A549 treated with AZD9567 at 1 μM for 4 hours (cell line): Measurements from ENCODE around the gene LIN7B. TPM values are rescaled to one million over a fixed set of nuclear protein-coding genes. Genes with fewer than 3 reads are reported as not detected.

Source experiments
- total RNA-seq: library from RNA; stranded (reverse); fragments of 200-300 nt; extraction: Qiagen RNA extraction; gene quantifications from 5 replicates; pipeline ENCODE4 v1.2.3, GENCODE V29; 2022; ENCODE audit not compliant: insufficient read depth

The LIN7B gene
- 5.5 to 9.1 TPM (median 6.9 TPM) in 5 replicates for total RNA-seq

GRCh38 chr19:49113762-49114629, at the start of gene LIN7B:
TSS of gene LIN7B (plus strand) at chr19:49114370. CDS start at chr19:49114405, 35 bp downstream.

GRCh38 chr19:49064768-49065611, 49.2 kb upstream of the LIN7B start, which contains the start of gene NTF4:
TSS of gene NTF4 (minus strand) at chr19:49064818. CDS start at chr19:49061997, 2,821 bp downstream.

GRCh38 chr19:49085020-49085867, 28.9 kb upstream of the LIN7B start, which contains the start of gene SNRNP70:
TSS of gene SNRNP70 (plus strand) at chr19:49085451. CDS start at chr19:49086415, 964 bp downstream.

GRCh38 chr19:49118565-49119410, 4.6 kb downstream of the LIN7B start, which contains the start of gene C19orf73:
TSS of gene C19orf73 (minus strand) at chr19:49119143. CDS start at chr19:49119022, 121 bp downstream.

GRCh38 chr19:49119411-49120324, 5.5 kb downstream of the LIN7B start, which contains the start of gene PPFIA3:
TSS of gene PPFIA3 (plus strand) at chr19:49119544. CDS start at chr19:49127874, 8,330 bp downstream.

GRCh38 chr19:49155005-49155819, 41.0 kb downstream of the LIN7B start, which contains the start of gene HRC:
TSS of gene HRC (minus strand) at chr19:49155396. CDS start at chr19:49155237, 159 bp downstream.

GRCh38 chr19:49157445-49158224, 43.5 kb downstream of the LIN7B start, which contains the start of gene TRPM4:
TSS of gene TRPM4 (plus strand) at chr19:49157792. CDS start at chr19:49157867, 75 bp downstream.

Other genes starting within 250 kb of the LIN7B start
- gene PLEKHA4, start 245.8 kb upstream of the LIN7B start, total RNA-seq, result 1.1 to 1.7 TPM (median 1.2 TPM) in 5 replicates
- 77.7 to 128 TPM (median 99.5 TPM) in 5 replicates for gene PPP1R15A, start 241.9 kb upstream of the LIN7B start, total RNA-seq
- gene TULP2, start 215.6 kb upstream of the LIN7B start, total RNA-seq, result not detected in 5 replicates
- gene NUCB1, start 214.1 kb upstream of the LIN7B start, total RNA-seq, result 196 to 206 TPM (median 200 TPM) in 5 replicates
- gene DHDH, start 180.7 kb upstream of the LIN7B start, total RNA-seq, result 1.5 to 1.7 TPM (median 1.5 TPM) in 4 of 5 replicates, not detected in the other
- gene BAX, start 159.5 kb upstream of the LIN7B start, total RNA-seq, result 289 to 347 TPM (median 317 TPM) in 5 replicates
- 15,391 to 23,528 TPM (median 18,182 TPM) in 5 replicates for gene FTL, start 149.1 kb upstream of the LIN7B start, total RNA-seq
- 18.5 to 36.7 TPM (median 21.4 TPM) in 5 replicates for gene GYS1, start 121.1 kb upstream of the LIN7B start, total RNA-seq
- gene RUVBL2, start 120.5 kb upstream of the LIN7B start, total RNA-seq, result 214 to 245 TPM (median 233 TPM) in 5 replicates
- not detected in 5 replicates for gene LHB, start 97.3 kb upstream of the LIN7B start, total RNA-seq
- 0.16 TPM in 1 of 5 replicates, not detected in the others for gene CGB3, start 90.0 kb upstream of the LIN7B start, total RNA-seq
- 0.17 to 0.31 TPM (median 0.31 TPM) in 3 of 5 replicates, not detected in the others for gene CGB2, start 82.5 kb upstream of the LIN7B start, total RNA-seq
- 0.31 TPM in 1 of 5 replicates, not detected in the others for gene CGB1, start 77.5 kb upstream of the LIN7B start, total RNA-seq
- 0.27 to 0.72 TPM (median 0.49 TPM) in 4 of 5 replicates, not detected in the other for gene CGB5, start 70.5 kb upstream of the LIN7B start, total RNA-seq
- 2.3 to 6.3 TPM (median 2.8 TPM) in 5 replicates for gene CGB8, start 65.3 kb upstream of the LIN7B start, total RNA-seq
- gene CGB7, start 56.6 kb upstream of the LIN7B start, total RNA-seq, result 0.45 to 0.84 TPM (median 0.56 TPM) in 4 of 5 replicates, not detected in the other
- gene NTF4, start 49.6 kb upstream of the LIN7B start, total RNA-seq, result 0.34 to 0.47 TPM (median 0.40 TPM) in 4 of 5 replicates, not detected in the other
- gene KCNA7, start 41.7 kb upstream of the LIN7B start, total RNA-seq, result not detected in 5 replicates
- 321 to 348 TPM (median 341 TPM) in 5 replicates for gene SNRNP70, start 28.9 kb upstream of the LIN7B start, total RNA-seq
- 1.2 to 2.0 TPM (median 1.8 TPM) in 4 of 5 replicates, not detected in the other for gene C19orf73, start 4.8 kb downstream of the LIN7B start, total RNA-seq
- gene PPFIA3, start 5.2 kb downstream of the LIN7B start, total RNA-seq, result 3.3 to 9.3 TPM (median 8.5 TPM) in 5 replicates
- gene HRC, start 41.0 kb downstream of the LIN7B start, total RNA-seq, result not detected in 5 replicates
- gene TRPM4, start 43.4 kb downstream of the LIN7B start, total RNA-seq, result 6.2 to 11.3 TPM (median 9.7 TPM) in 5 replicates
- gene SLC6A16, start 210.8 kb downstream of the LIN7B start, total RNA-seq, result 1.4 to 2.0 TPM (median 1.4 TPM) in 4 of 5 replicates, not detected in the other
- not detected in 5 replicates for gene CD37, start 221.0 kb downstream of the LIN7B start, total RNA-seq
- gene TEAD2, start 248.0 kb downstream of the LIN7B start, total RNA-seq, result 13.2 to 33.0 TPM (median 16.2 TPM) in 5 replicates
- gene DKKL1, start 249.5 kb downstream of the LIN7B start, total RNA-seq, result 0.50 to 0.55 TPM (median 0.53 TPM) in 4 of 5 replicates, not detected in the other